ENCODE measurements around the gene ZNF667.
A peak's percentile ranks its signal among the peaks of the same experiment; 100 is the strongest.

Gene ZNF667

DNA sequence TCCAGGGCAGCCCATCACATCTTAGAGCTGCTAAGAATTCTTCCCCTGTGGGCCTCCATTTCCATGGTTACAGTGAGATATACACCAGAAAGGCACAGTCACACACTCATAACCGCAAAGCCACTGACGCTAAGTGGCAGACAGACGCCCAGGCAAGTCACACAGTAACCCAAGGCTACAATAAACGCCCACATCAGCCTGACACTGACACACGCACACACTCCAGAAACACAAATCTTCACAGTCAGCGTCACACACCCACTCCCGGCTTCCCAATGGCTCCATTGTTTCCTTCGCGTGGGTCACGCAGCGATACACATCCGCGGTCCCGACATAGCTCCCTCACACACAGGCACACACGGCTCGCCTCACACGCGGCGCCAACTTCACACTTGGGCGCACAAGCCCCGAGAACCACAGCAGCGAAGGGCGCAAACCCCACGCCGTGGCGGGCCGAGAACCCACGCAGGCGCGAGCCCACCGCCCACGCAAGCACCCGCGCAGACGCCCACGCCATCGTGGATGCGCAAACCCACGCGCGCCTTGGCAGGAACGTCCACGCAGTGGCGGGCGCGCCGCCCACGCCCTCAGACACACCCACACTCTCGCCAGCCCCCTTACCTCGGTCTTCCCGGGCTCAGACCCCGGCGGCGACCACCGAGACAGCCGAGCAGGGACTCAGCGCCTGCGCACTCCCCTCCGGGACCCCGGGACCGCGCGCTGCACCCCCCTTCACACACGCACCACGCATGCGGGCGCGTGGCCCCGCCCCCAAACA is at the start of gene ZNF667:
Gene ZNF667, minus strand, starts transcription at position 695 of the 778 bp plus-strand sequence. CDS start 14,975 bp downstream, outside the sequence.
- DNase-seq (ENCODE audit: low read depth) = peak; percentile 61

- DNase-seq (ENCODE audit: low read depth) = no peak
Observed at GRCh38 chr19:56525214-56525860, 48.2 kb upstream of the ZNF667 start.

GRCh38 chr19:56508290-56508778 is 31.2 kb upstream of the ZNF667 start:
- peak; percentile 6 for DNase-seq (ENCODE audit: low read depth)

DNA sequence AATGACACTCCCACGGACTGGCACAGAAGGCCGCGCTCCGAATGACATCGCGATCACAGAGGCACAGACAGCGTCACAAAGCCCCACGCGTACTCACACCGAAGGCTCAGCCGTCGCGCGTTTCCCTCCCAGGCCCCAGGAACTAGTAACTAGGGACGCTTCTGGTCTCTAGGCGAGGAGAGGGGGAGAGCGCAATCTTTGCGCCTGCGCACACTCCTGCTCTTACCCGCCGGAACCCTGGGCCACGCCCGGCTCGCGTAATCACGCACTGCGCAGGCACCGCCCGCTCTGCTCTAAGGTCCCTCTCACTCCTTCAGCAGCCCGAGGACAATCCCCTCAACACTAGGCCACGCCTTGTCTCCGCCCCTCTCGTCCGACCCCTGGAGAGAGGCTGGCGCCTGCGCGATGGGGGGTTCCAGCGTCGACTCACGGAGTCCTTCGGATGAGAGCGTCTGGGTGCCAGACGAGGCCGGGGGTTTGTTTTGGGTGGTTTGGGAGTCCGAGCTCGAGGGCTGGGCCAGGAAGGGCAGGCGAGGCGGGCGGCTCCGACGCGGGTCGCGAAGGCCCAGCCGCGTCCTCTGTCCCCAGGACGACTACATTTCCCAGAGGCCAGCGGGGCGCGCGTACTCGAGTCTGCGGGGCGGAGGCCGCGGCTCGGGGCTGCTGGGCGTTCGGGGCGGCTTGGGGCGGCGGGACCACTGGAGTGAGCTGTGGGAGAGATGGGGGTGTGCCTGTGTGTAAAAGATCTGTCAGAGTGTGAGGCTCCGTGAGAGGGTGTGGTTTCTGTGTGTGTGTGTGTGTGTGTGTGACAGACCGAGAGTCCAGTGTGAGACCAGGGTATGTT is 30.5 kb upstream of the ZNF667 start, which contains the start of gene ZNF471:
Gene ZNF471, plus strand, starts transcription at position 410 of the 844 bp plus-strand sequence. CDS start 3,717 bp downstream, outside the sequence.
- peak; percentile 88 for DNase-seq (ENCODE audit: low read depth)

- DNase-seq (ENCODE audit: low read depth) = no peak
Observed at GRCh38 chr19:56504581-56504980, 27.4 kb upstream of the ZNF667 start.

DNA sequence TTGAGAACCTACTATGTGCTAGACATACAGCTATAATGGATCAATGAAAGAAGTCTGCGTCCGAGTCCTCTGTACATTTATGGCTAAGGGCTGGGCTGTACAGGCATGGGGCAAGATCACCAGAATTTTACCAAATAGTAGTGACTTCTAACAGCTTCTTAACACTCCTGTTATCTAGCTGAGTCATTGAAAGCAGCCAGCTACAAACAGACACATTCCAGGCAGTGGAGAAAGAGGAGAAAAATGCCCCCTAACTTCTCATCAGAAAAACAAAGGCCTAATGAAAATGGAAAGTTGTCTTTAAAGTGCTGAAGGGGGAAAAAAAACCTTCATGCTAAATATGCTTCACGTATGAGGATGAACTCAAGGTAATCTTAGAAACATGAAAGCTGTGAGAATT is 14.3 kb upstream of the ZNF667 start:
- DNase-seq (ENCODE audit: low read depth) = no peak

DNA sequence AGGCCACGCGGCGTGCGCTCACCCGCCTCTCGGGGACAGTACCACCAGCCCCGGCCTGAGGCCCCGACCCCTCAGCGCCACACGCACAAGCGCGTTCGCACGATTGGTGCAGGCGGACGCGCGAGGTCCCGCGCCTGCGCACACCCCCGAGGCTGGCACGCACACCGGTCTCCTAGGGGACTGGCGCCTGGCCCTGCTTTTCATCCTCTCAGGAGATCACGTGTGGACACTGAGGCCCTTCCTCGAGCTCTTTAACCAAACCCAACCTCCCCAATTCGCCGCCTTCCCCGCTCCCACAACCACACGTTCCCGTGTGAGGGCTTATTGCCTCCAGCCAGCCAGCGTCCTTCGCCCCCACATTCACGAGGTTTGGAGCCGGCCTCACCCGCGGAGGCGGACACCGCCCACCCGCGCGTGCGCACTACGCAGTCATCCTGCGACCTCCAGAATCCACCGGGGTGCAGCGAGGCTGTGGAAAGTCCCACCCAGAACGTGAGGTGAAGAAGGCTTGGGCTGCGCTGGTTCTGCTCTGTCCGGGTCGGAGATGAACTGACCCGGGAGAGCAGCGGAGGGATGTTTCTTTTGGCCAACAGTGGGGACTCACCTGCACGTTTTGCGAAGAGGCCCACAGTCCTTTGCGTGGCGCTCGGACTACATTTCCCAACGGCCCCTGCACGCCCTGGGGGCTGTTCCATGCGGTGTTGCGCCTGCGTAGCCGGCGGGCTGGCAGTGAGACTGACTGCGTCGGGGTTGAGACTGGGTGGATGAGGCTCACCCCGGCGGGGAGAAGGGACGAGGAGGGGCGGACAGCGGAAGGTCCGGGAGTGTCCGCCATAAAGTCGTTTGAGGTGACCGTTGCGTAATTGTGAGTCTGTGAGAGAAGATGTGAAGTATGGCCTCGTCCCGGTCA is 539 bp upstream of the ZNF667 start:
- DNase-seq (ENCODE audit: low read depth) = peak; percentile 68

- no peak for DNase-seq (ENCODE audit: low read depth)
Observed at GRCh38 chr19:56476093-56476492, 1.1 kb downstream of the ZNF667 start.

DNA sequence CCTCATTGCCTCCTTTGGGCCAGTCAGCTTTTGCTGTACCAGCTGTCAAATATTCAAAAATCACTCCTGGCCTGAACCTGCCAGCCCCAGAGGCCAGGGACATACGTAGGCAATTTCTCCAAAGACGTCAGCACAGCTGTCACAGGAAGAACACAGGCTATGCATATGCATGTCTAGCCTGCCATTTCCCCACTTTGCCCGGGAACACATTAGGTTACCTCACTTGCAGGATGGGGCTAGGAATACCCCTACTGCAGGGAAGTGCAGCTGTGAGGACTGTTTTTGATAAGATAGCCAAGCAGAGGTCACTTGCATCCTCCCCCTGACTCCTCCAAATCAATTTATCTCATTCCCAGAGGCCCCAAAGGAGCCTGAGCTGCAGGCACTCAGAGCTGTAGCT is 2.8 kb downstream of the ZNF667 start:
- DNase-seq (ENCODE audit: low read depth) = no peak

DNA sequence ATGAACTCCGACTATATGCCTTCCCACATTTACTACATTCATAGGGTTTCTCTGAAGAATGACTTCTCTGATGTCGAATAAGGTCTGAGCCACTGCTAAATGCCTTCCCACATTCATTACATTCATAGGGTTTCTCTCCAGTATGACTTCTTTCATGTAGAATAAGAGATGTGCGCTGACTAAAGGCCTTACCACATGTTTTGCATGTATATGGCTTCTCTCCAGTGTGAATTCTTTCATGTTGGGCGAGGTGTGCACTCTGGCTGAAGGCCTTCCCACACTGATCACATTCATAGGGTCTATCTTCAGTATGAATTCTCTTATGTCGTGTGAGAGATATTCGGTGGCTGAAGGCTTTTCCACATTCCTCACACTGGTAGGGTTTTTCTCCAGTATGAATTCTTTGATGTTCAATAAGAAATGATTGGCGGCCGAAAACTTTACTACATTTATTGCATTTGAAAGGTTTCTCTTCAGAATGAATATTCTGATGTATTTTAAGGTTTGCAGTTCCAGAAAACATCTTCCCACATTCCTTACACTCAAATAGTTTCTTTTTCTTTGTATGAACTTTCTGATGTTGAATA is 35.8 kb downstream of the ZNF667 start:
- DNase-seq (ENCODE audit: low read depth) = no peak

GRCh38 chr19:56423985-56424353 is 53.2 kb downstream of the ZNF667 start:
- DNase-seq (ENCODE audit: low read depth) = no peak

GRCh38 chr19:56423276-56423984 is 53.7 kb downstream of the ZNF667 start:
- no peak for DNase-seq (ENCODE audit: low read depth)

GRCh38 chr19:56405062-56405461 is 72.1 kb downstream of the ZNF667 start:
- no peak for DNase-seq (ENCODE audit: low read depth)

- no peak for DNase-seq (ENCODE audit: low read depth)
Observed at GRCh38 chr19:56404705-56405056, 72.5 kb downstream of the ZNF667 start.

DNA sequence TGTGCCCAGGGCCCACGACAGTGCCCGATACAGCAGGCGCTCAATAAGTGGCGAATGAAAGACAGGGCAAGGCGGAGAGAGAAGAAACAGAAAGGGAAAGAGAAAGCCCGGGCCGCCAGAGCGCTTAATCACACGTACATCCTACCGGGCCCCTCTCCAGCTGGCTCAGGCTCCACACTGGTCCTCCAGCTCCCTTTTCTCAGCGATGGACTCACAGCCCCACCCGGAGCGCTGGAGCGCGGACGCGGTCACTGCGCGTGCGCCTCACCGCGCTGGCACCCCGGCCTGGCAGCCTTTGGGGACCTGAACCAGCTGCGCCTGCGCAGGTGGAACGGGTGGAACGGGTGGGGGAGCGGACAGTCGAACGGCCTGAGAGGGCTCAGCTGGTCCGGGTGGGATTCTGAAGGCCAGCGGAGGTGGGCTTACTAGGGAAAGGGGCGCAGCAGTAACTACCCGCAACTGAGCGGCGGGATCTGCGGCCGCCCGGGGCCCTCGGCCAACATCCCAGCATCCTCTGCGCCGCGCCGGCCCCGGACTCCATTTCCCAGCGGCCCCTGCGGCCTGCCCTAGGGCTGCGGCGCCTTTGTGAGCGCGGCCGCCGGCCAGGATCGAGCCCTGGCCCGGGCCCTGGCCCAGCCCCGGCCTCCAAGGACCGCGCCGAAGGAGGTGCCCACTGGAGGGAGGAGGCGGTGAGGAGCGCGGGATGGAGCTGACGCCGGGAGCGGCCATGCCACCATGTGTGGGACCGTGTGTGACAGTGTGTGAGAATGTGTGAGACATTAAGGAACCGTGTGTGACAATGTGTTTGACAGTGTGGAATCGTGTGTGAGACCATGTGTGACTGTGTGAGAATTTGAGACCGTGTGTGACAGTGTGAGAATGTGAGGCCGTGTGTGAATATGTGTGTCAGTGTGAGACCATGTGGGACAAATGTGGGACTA is 73.1 kb downstream of the ZNF667 start, which contains the start of gene ZNF583:
Gene ZNF583, plus strand, starts transcription at position 569 of the 941 bp plus-strand sequence. CDS start 2,783 bp downstream, outside the sequence.
- peak; percentile 86 for DNase-seq (ENCODE audit: low read depth)

DNA sequence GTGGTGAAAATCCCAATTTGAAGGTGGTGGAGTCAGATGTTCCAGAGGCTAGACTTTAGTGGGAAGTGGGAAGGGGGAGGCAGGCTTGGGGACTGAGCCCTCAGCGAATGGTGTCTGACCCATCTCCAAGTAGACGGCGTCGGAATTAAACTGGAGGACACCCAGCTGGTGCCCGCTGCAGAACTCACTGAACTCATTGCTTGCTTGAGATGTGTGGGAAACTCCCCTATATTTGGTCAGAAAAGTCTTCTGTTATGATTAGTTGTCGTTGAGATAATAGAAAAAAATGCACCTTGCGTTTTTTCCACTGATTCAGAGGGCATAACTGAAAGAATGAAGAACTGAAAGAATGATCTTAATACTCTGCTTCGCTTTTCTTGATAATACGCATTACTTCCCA is 73.9 kb downstream of the ZNF667 start:
- no peak for DNase-seq (ENCODE audit: low read depth)

GRCh38 chr19:56400485-56400884 is 76.7 kb downstream of the ZNF667 start:
- DNase-seq (ENCODE audit: low read depth) = no peak

DNA sequence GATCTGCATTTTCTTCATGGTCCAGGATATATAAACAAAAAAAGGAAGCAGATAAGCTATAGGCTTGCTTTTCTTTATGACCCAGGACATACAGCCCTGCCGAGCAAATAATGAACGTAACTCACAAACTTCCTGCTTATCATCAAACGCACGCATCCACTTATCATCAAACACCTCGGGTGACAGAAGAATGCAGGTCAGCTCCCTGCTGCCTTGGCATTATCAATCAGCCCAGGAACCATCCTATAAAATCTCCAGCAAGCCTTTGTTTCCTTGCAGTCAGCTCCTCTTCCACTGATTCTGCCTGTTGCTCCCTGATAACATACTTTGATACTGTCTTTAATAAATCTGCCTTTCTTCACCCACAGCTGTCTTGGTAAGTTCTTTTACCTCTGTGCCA is 78.3 kb downstream of the ZNF667 start:
- no peak for DNase-seq (ENCODE audit: low read depth)

All from GM04503 (cell line).